Measurements from ENCODE around the gene TMEM167A. TPM values are rescaled to one million over a fixed set of nuclear protein-coding genes. Genes with fewer than 3 reads are reported as not detected.

The TMEM167A gene
- total and polyA plus RNA-seq, 2 donors (not counting 1 experiment from before 2014, with no cell fraction given): 9.2 to 41.2 TPM

DNA sequence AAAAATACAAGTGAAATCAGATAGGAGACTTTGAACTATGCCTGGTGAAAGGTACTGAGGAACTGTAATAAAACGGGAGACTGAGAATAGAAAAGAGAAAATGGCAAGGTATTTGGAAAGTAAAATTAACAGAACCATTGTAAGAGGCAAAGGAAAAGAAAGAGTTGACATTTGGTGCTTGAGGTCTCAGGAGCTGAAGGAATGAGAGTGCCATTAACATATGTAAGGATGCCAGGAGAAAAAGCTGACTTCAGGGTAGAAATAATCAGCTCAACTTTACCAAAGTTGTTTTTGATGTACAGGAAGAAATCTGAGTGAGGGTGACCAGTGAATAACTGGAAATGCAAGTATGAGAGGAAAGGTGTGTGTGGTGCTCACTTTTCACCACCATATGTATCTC lies 69.4 kb downstream of the TMEM167A start:
- no peak overlapping the region for H3K9ac ChIP-seq (ENCODE audit: low read length)
- no peaks in the 10 kb centered on the region for H3K9me3 Mint-ChIP-seq (ENCODE audit: insufficient read depth)
- H3K4me3 ChIP-seq (ENCODE audit: control extremely low read depth in 1 of 5, extremely low read depth in 1 of 5, insufficient read depth in 1 of 5, low read depth in 2 of 5, low read length in 4 of 5): no peak overlapping the region
- no peak overlapping the region for H3K4me2 ChIP-seq (replicated peaks; ENCODE audit: low read depth, low read length, poor library complexity, severe bottlenecking)
- no peak overlapping the region for H3K27ac Mint-ChIP-seq
- no peaks in the 10 kb centered on the region for H4K20me1 ChIP-seq (ENCODE audit: control insufficient read depth, insufficient read depth, low read length, poor library complexity, severe bottlenecking)
- H3K79me2 ChIP-seq (ENCODE audit: control insufficient read depth, insufficient read depth, low read length): no peaks in the 10 kb centered on the region
- no peak overlapping the region for H3K4me3 Mint-ChIP-seq
- no peak overlapping the region for H2AFZ ChIP-seq (ENCODE audit: insufficient read depth, low read depth, low read length, poor library complexity, severe bottlenecking)
- no peak overlapping the region for H3K27ac ChIP-seq (ENCODE audit: low read length in 2 of 2)
- no peak for ATAC-seq (ENCODE audit: low read depth)
- intact Hi-C loops (cut with micrococcal nuclease): no loop called here
- POLR2A ChIA-PET: no interaction called here
- peaks cover 11% of the 10 kb centered on the region for H3K4me1 Mint-ChIP-seq
- no peaks in the 10 kb centered on the region for H3K27me3 Mint-ChIP-seq
- H3K36me3 ChIP-seq (replicated peaks in 1 of 2; ENCODE audit: control extremely low read depth in 1 of 2, control insufficient read depth in 1 of 2, extremely low read depth in 1 of 2, insufficient read depth in 2 of 2, low read length in 1 of 2): no peaks in the 10 kb centered on the region
- no peaks in the 10 kb centered on the region for H3K9me3 ChIP-seq (ENCODE audit: control extremely low read depth in 1 of 3, control insufficient read depth in 2 of 3, insufficient read depth in 1 of 3, low read length in 2 of 3)
- peaks cover 4% of the 10 kb centered on the region in 2 donors for H3K4me1 ChIP-seq (ENCODE audit: control insufficient read depth in 2 of 2, insufficient read depth in 2 of 2, low read length in 2 of 2)
- no peaks in the 10 kb centered on the region for H3K27me3 ChIP-seq (replicated peaks in 1 of 4; ENCODE audit: control extremely low read depth in 1 of 4, control insufficient read depth in 3 of 4, insufficient read depth in 4 of 4, low read length in 3 of 4)
- no peak for DNase-seq
- CTCF ChIA-PET: no interaction called here
- TF ChIP-seq EZH2 (IDR thresholded peaks at IDR 0.05; ENCODE audit: borderline replicate concordance, insufficient read depth, low read depth, low read length, poor library complexity, severe bottlenecking): no peak
- WGBS (ENCODE audit: insufficient coverage): 100% methylated on average over 1 of the region's 1 CpG

- Histone ChIP-seq H3K27me3 (replicated peaks in 1 of 4; ENCODE audit: control extremely low read depth in 1 of 4, control insufficient read depth in 3 of 4, insufficient read depth in 4 of 4, low read length in 3 of 4) (no peaks in the 10 kb centered on the region), H2AFZ (ENCODE audit: insufficient read depth, low read depth, low read length, poor library complexity, severe bottlenecking) (no peak overlapping the region), H3K4me3 (ENCODE audit: control extremely low read depth in 1 of 5, extremely low read depth in 1 of 5, insufficient read depth in 1 of 5, low read depth in 2 of 5, low read length in 4 of 5) (no peak overlapping the region), H4K20me1 (ENCODE audit: control insufficient read depth, insufficient read depth, low read length, poor library complexity, severe bottlenecking) (no peaks in the 10 kb centered on the region), H3K79me2 (ENCODE audit: control insufficient read depth, insufficient read depth, low read length) (no peaks in the 10 kb centered on the region), H3K9ac (ENCODE audit: low read length) (no peak overlapping the region), H3K4me1 (ENCODE audit: control insufficient read depth in 2 of 2, insufficient read depth in 2 of 2, low read length in 2 of 2) (peaks cover under 1 to 2% of the 10 kb centered on the region in 2 donors), H3K4me2 (replicated peaks; ENCODE audit: low read depth, low read length, poor library complexity, severe bottlenecking) (no peak overlapping the region), H3K9me3 (ENCODE audit: control extremely low read depth in 1 of 3, control insufficient read depth in 2 of 3, insufficient read depth in 1 of 3, low read length in 2 of 3) (no peaks in the 10 kb centered on the region), H3K36me3 (replicated peaks in 1 of 2; ENCODE audit: control extremely low read depth in 1 of 2, control insufficient read depth in 1 of 2, extremely low read depth in 1 of 2, insufficient read depth in 2 of 2, low read length in 1 of 2) (no peaks in the 10 kb centered on the region), H3K27ac (ENCODE audit: low read length in 2 of 2) (no peak overlapping the region)
- 81% methylated on average over 4 of the region's 5 CpGs for WGBS (ENCODE audit: insufficient coverage)
- H3K4me3 Mint-ChIP-seq: no peak overlapping the region
- intact Hi-C loops (cut with micrococcal nuclease): no loop called here
- ChIA-PET POLR2A (no interaction called here), CTCF (no interaction called here)
- no peaks in the 10 kb centered on the region for H3K27me3 Mint-ChIP-seq
- TF ChIP-seq EZH2 (IDR thresholded peaks at IDR 0.05; ENCODE audit: borderline replicate concordance, insufficient read depth, low read depth, low read length, poor library complexity, severe bottlenecking): no peak
- TF ChIP-seq, protein P1, sequence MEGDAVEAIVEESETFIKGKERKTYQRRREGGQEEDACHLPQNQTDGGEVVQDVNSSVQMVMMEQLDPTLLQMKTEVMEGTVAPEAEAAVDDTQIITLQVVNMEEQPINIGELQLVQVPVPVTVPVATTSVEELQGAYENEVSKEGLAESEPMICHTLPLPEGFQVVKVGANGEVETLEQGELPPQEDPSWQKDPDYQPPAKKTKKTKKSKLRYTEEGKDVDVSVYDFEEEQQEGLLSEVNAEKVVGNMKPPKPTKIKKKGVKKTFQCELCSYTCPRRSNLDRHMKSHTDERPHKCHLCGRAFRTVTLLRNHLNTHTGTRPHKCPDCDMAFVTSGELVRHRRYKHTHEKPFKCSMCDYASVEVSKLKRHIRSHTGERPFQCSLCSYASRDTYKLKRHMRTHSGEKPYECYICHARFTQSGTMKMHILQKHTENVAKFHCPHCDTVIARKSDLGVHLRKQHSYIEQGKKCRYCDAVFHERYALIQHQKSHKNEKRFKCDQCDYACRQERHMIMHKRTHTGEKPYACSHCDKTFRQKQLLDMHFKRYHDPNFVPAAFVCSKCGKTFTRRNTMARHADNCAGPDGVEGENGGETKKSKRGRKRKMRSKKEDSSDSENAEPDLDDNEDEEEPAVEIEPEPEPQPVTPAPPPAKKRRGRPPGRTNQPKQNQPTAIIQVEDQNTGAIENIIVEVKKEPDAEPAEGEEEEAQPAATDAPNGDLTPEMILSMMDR (IDR thresholded peaks at IDR 0.05): no peak
- no peak for ATAC-seq (ENCODE audit: low read depth)
- peaks cover 5% of the 10 kb centered on the region for H3K4me1 Mint-ChIP-seq
- no peak for DNase-seq
- H3K9me3 Mint-ChIP-seq (ENCODE audit: insufficient read depth): no peaks in the 10 kb centered on the region
- H3K27ac Mint-ChIP-seq: no peak overlapping the region
Observed at GRCh38 chr5:83006683-83007283, 70.4 kb downstream of the TMEM167A start.
